ENCODE measurements around the gene CDK17. TPM values are rescaled to one million over a fixed set of nuclear protein-coding genes. Genes with fewer than 3 reads are reported as not detected.

Gene CDK17
- total and polyA plus RNA-seq, 12 donors = 8.5 to 32.4 (median 21.0) TPM

- 75 to 76% methylated on average over 3 of the region's 3 CpGs for WGBS, 2 donors
- Histone ChIP-seq H3K27me3 (no peaks in the 10 kb centered on the region), H3K9me3 (no peaks in the 10 kb centered on the region), H3K4me1 (peaks cover 4 to 93% (median 70%) of the 10 kb centered on the region in 9 donors), H3K4me3 (no peak overlapping the region), H3K36me3 (no peaks in the 10 kb centered on the region), H3K27ac (no peak overlapping the region)
- TF ChIP-seq CTCF (IDR thresholded peaks at IDR 0.05) = no peak
- no peak for DNase-seq
- no peak for ATAC-seq
- intact Hi-C loops (cut with DNase I) = no loop called here
Observed at GRCh38 chr12:96364092-96364700, 36.0 kb downstream of the CDK17 start.

GRCh38 chr12:96361074-96361473 is 39.2 kb downstream of the CDK17 start:
- H3K4me3 ChIP-seq = no peak overlapping the region
- DNase-seq (no peak), ATAC-seq (peak in 5 of 8 donors; percentile 13 to 61 (median 29))
- no peaks in the 10 kb centered on the region for H3K36me3 ChIP-seq
- peak overlapping the region in 2 of 10 donors; percentile 32 to 55 for H3K27ac ChIP-seq
- H3K27me3 ChIP-seq = no peaks in the 10 kb centered on the region
- peaks cover 0 to 88% (median 61%) of the 10 kb centered on the region in 9 donors for H3K4me1 ChIP-seq
- 70 to 84% methylated on average over 4 of the region's 4 CpGs for WGBS, 2 donors
- no peaks in the 10 kb centered on the region for H3K9me3 ChIP-seq
- intact Hi-C loops (cut with DNase I) = no loop called here
- no peak for TF ChIP-seq CTCF (IDR thresholded peaks at IDR 0.05)

- WGBS, 2 donors = 36 to 37% methylated on average over 1 of the region's 1 CpG
- no peak for DNase-seq
- Histone ChIP-seq H3K36me3 (no peaks in the 10 kb centered on the region), H3K9me3 (no peaks in the 10 kb centered on the region), H3K4me3 (no peak overlapping the region), H3K27me3 (no peaks in the 10 kb centered on the region), H3K4me1 (peaks cover 0 to 88% (median 61%) of the 10 kb centered on the region in 9 donors), H3K27ac (peak overlapping the region in 2 of 10 donors; percentile 32 to 55)
- intact Hi-C loops (cut with DNase I) = no loop called here
- ATAC-seq = peak in 6 of 8 donors; percentile 14 to 61 (median 48)
- no peak for TF ChIP-seq CTCF (IDR thresholded peaks at IDR 0.05)
Observed at GRCh38 chr12:96360550-96360949, 39.7 kb downstream of the CDK17 start.

- no peaks in the 10 kb centered on the region for H3K9me3 ChIP-seq
- no peak for TF ChIP-seq CTCF (IDR thresholded peaks at IDR 0.05)
- ATAC-seq = no peak
- H3K27me3 ChIP-seq = no peaks in the 10 kb centered on the region
- intact Hi-C loops (cut with DNase I) = no loop called here
- DNase-seq = no peak
- H3K27ac ChIP-seq = no peak overlapping the region
- no peak overlapping the region for H3K4me3 ChIP-seq
- no peaks in the 10 kb centered on the region for H3K36me3 ChIP-seq
- H3K4me1 ChIP-seq = peaks cover 0 to 88% (median 62%) of the 10 kb centered on the region in 9 donors
Observed at GRCh38 chr12:96359328-96359727, 40.9 kb downstream of the CDK17 start.

Measured in heart right ventricle (tissue), 16 donors.